GM21528 (cell line): Measurements from ENCODE around the gene LYST.
"Not testable (repeated sequence)": the region's sequence is repeated elsewhere in the genome, so short reads cannot be mapped to it uniquely, and the experiment has no call there.

Source experiments
- ATAC-seq: cut with Tn5 transposase; IDR thresholded peaks from one replicate; pipeline ENCODE4 v1.9.1; 2021; ENCODE audit warnings: mild to moderate bottlenecking, moderate library complexity; ENCODE audit not compliant: unreplicated experiment, low FRiP score

Gene LYST

DNA sequence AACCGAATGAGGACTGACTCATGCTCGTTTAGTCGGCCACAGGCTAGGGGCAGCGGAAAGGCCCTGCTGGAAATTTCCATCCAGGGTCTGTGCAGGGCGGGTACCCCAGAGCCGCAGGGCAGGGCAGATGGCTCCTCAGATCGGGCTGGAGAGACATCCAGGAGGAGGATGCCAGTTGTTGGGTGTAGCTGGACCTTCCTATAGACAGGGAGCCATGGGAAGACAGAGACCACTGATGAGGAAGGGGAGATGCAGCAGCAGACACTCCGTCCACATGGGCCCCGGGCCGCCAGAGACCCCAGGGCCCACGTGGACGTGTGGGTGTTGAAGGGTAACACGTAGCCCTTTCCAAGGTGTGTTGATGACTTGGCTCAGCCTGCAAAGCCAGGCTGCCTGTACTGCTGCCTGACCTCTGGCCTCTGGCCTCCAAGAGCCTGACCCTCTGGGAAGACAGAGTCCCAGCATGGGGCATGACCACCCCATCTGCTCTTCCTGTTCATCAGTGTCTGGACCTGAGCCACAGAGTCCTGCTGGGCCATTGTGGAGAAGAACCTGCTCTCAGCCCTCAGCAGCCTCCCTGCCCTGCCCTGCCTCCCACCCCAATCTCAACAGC is 221.9 kb downstream of the LYST start:
- no peak for ATAC-seq

- ATAC-seq, result no peak
Measured at GRCh38 chr1:235643837-235644692, 222.6 kb downstream of the LYST start.

- ATAC-seq, result no peak
Measured at GRCh38 chr1:235642943-235643371, 223.7 kb downstream of the LYST start.

GRCh38 chr1:235642011-235642942 is 224.4 kb downstream of the LYST start:
- ATAC-seq, result no peak

GRCh38 chr1:235640580-235640979 is 226.1 kb downstream of the LYST start:
- no peak for ATAC-seq

- ATAC-seq, result no peak
Measured at GRCh38 chr1:235639226-235640205, 227.2 kb downstream of the LYST start.

DNA sequence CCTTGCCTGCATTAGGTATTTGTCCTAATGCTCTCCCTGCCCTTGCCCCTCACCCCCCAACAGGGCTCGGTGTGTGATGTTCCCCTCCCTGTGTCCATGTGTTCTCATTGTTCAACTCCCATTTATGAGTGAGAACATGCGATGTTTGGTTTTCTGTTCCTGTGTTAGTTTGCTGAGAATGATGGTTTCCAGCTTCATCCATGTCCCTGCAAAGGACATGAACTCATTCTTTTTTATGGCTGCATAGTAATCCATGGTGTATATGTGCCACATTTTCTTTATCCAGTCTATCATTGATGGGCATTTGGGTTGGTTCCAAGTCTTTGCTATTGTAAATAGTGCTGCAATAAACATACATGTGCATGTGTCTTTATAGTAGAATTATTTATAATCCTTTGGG is 228.1 kb downstream of the LYST start:
- not testable (repeated sequence) for ATAC-seq

- ATAC-seq, result no peak
Measured at GRCh38 chr1:235637756-235638534, 228.8 kb downstream of the LYST start.

DNA sequence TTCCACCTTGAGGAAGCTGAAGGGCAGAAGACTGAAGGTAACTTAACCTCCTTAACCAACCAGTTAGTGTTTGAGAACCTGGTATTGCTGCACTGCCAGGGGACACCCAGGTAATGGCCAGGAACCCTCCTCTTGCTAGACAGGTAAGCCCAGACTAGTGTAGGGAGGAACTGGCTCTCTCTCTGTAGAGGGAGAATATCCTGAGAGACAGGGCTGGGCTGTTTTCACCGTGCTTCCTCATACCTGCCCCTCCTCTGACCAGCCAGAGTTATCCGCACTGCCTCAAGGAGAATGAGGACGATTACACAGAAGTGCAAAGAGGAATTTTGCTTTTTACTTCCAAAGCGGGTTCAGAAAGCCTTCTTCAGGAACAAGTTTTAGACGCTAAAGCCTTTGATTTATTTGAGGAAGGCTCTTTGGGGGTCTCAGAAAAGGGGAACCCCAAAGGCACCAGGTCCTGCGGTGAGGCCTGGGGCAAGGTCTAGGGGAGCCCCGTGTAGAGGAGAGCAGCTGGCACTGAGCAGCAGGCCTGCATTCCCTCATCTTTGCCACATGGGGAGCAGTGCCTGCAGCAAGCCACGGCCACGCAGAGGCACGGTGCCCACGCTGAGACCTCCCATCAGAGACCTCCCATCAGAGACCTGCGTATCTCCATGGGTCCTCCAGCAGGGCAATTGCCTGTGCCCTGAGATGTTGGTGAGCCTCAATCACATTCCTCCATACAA is 230.6 kb downstream of the LYST start:
- no peak for ATAC-seq

DNA sequence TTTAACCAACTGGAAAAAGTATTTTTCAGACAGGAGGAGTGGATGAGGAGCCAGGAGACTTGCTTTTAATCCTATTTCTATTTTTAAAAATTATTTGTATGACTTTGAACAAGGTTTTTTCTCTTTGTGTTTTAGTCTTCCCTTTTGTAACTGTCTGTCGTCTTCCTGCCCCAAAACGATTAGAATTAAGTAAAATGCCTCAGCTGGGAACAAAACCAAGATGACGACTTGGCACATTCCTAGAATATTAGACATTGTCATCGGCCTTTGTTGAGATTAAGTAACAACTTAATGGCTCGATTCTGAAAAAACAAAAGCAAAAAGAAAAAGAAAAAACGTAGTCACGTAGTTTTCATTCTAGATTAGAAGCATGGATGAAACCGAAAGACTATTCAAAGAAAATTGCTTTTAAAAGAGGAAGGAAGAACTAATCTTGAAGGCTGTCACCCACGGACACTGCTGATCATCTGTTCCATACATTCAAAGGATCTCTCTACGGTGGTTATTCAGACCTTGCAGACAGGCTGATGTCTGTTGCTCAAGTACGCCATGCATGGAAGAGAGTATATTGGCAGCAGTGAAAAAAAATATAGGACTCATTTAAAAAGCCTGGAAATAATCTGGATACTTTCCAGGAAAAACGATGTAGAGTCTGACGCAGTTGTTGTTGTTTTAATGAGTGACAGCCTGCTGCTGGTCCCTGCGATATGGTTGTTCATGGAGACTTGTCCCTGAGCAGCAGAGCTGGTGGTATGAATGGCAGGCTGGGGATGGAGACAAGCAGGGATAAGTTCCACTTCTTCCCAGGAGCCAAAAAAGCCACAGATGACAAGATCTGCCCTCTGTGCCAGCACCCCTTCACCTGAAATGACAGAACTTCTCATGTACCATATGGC is 234.0 kb downstream of the LYST start:
- ATAC-seq, result peak; percentile 70

GRCh38 chr1:235631816-235632215 is 234.9 kb downstream of the LYST start:
- ATAC-seq, result no peak

DNA sequence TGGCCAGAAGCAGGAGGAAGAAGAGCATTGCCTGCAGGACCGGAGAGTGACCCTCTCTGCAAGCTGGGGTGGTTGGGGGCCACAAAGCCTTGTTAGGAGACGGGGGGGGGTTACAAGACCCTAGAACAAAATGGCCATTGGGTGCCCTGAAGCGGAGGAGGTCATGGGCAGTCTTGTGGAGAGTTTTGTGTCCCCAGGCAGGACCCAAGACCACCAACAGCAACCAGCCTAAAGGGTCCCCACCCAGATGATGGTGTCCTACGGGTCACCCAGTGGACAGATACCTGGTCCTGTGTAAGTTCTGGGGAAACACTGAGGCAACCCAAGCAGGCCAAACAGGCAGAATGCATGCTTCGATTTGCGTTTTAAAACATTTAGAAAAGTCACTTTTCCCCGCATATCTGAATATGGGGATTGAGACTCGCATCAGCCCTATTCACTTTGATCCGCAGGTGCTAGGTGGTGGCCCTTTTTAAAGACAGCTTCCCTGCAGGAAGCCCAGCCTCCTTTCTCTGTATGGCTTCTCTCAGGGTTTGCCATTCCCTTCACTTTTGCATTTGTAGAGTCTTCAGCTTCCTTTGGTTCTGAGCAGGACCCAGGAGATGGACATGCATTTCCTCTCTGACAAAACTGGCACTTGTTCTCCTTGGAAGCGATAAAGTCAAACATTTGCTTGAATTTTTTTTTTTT is 238.2 kb downstream of the LYST start:
- ATAC-seq, result no peak

DNA sequence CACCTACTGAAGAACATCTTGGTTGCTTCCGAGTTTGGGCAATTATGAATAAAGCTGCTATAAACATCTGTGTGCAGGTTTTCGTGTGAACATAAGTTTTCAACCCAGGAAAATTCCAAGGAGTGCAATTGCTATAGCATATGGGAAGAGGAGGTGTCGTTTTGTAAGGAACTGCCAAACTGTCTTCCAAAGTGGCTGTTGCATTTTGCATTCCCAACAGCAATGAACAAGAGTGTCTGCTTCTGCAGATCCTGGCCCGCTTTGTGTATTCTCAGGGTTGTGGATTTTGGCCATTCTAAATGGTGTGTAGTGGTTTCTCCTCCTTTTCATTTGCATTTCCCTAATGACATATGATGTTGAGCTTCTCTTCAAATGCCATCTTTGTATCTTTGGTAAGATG is 240.9 kb downstream of the LYST start:
- no peak for ATAC-seq

DNA sequence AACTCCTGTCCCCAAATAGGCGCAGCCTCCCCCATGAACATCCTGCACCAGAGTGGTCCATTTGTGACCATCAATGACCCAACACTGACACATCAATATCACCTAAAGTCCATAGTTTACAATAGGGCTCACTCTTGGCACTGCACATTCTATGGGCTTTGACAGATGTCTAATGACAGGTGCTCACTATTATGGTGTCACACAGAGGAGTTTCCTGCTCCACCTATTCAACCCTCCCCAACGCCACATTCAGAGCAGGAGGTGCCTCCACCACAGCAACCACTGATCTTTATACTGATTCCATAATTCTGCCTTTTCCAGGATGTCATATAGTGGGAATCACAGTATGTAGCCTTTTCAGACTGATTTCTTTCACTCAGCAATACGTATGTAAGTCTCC is 241.4 kb downstream of the LYST start:
- no peak for ATAC-seq

DNA sequence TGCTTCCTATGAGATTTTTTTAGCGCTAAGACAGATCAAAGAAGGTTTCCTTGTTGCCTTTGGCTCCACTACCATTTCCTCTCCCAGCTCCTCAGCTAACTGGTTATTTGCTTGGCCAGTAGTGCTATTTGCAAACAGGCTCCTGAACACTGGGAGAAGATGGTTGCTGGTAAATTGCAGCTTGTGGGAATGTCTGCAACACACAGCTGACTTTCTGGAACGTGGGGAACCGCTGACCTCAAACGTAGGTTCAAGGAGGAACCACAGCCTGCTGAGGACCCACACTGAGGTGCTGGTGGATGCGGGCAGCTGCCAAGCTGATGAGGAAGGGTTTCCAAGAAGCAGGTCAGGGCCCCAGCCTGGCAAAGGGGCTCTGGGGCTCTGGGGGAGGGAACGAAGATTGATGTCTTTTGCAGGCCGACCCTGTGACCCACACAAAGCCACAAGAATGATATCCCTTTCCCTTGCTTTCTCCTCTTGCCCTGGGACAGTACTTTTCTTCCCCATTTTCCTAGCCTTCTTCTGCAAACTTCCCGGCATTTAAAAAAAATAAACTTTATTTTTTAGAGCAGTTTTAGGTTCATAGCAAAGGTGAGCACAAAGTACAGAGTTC is 241.9 kb downstream of the LYST start:
- ATAC-seq, result no peak
